Measurements from ENCODE around the gene LHPP.

Gene LHPP

GRCh38 chr10:124611738-124612137 lies 150.1 kb downstream of the LHPP start:
- FAIRE-seq: no peak

- no peak for FAIRE-seq
These were observed 151.2 kb downstream of the LHPP start for GRCh38 chr10:124612611-124613498.

GRCh38 chr10:124614003-124614659 lies 152.5 kb downstream of the LHPP start:
- FAIRE-seq: no peak

GRCh38 chr10:124615259-124615658 lies 153.6 kb downstream of the LHPP start:
- no peak for FAIRE-seq

- FAIRE-seq: no peak
These were observed 154.6 kb downstream of the LHPP start for GRCh38 chr10:124616040-124616835.

GRCh38 chr10:124616836-124617130 lies 155.2 kb downstream of the LHPP start:
- FAIRE-seq: no peak

GRCh38 chr10:124618470-124619073 lies 156.9 kb downstream of the LHPP start:
- no peak for FAIRE-seq

GRCh38 chr10:124619195-124619594 lies 157.6 kb downstream of the LHPP start:
- no peak for FAIRE-seq

- FAIRE-seq: no peak
These were observed 158.3 kb downstream of the LHPP start for GRCh38 chr10:124619802-124620490.

- no peak for FAIRE-seq
These were observed 160.0 kb downstream of the LHPP start for GRCh38 chr10:124621637-124622036.

GRCh38 chr10:124622158-124622557 lies 160.5 kb downstream of the LHPP start:
- no peak for FAIRE-seq

GRCh38 chr10:124622866-124623536 lies 161.4 kb downstream of the LHPP start:
- no peak for FAIRE-seq

GRCh38 chr10:124624006-124624405 lies 162.4 kb downstream of the LHPP start:
- FAIRE-seq: no peak

GRCh38 chr10:124624466-124624865 lies 162.8 kb downstream of the LHPP start:
- FAIRE-seq: no peak

- no peak for FAIRE-seq
These were observed 163.3 kb downstream of the LHPP start for GRCh38 chr10:124624895-124625294.

GRCh38 chr10:124625831-124626238 lies 164.2 kb downstream of the LHPP start:
- FAIRE-seq: no peak

- FAIRE-seq: no peak
These were observed 165.2 kb downstream of the LHPP start for GRCh38 chr10:124626759-124627380.

- FAIRE-seq: no peak
These were observed 166.4 kb downstream of the LHPP start for GRCh38 chr10:124627866-124628675.

GRCh38 chr10:124628676-124629021 lies 167.0 kb downstream of the LHPP start:
- no peak for FAIRE-seq

GRCh38 chr10:124629415-124629814 lies 167.8 kb downstream of the LHPP start:
- FAIRE-seq: no peak

- no peak for FAIRE-seq
These were observed 168.2 kb downstream of the LHPP start for GRCh38 chr10:124629842-124630241.
